Smooth muscle cell of the brain vasculature (primary cell): ENCODE data around the gene UNC5C.

Experiments
- DNase-seq: peaks from one replicate; pipeline ENCODE4 v3.0.0-alpha.2; 2012; ENCODE audit warnings: low read depth, low spot score

Gene UNC5C

DNA sequence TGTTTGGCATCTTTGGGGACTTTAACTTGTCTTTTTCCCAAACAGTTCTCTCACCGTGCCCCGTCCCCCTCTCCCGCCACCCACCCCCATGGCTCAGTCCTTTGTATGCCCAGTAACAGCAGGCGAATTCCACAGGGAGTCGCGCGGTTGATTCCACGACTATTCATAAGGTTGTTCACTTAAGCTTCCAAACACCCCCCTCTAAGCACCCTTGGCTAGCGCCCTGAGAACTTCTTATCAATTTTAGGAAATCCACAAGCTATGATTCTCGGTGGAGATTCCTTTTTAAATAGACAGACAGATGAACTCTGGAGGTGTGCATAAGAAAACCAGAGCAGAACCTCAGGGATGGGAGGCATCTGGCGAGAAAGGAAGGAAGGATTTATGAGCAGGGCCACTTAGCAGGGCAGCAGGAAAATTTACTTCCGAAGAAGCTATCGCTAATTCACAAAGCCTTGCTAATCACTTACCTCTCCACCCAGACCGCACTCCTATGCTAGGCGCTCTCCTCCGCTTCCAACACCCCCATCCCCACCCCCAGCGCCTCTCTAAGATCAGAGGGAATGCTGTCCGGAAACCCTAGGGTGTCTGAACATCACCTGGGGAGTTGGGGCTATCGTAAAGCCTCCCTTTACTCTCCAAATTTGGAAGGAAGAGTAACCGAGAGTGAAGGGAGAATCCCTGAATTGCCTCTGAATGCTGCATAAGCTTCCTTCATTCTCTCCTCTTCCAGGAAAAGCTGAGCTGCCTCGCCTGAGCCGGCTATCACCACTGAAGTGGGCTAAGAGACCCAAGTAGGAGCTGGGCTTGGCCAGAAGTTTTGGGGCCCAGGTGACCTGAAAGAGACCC, 1.7 kb downstream of the UNC5C start:
- DNase-seq, result no peak

- DNase-seq, result no peak
Observed at GRCh38 chr4:95546221-95546620, 2.6 kb downstream of the UNC5C start.

DNA sequence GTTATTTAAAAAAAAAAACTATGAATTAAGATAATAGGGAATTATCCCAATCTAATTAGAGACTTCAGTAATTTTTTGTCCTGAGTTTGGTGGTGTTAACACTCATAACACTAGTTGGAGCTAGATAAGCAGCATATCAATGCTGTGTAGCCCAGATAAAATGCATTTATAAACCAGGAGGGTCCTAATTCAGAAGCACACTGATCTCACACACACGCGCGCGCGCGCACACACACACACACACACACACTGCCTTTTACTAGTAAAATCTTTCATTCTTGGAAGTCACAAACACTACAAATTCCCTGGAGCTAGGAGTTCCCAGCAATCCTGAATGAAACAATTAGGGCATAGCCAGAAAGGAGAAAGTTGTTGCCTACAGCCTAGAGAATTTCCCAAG, 3.2 kb downstream of the UNC5C start:
- DNase-seq, result no peak

DNA sequence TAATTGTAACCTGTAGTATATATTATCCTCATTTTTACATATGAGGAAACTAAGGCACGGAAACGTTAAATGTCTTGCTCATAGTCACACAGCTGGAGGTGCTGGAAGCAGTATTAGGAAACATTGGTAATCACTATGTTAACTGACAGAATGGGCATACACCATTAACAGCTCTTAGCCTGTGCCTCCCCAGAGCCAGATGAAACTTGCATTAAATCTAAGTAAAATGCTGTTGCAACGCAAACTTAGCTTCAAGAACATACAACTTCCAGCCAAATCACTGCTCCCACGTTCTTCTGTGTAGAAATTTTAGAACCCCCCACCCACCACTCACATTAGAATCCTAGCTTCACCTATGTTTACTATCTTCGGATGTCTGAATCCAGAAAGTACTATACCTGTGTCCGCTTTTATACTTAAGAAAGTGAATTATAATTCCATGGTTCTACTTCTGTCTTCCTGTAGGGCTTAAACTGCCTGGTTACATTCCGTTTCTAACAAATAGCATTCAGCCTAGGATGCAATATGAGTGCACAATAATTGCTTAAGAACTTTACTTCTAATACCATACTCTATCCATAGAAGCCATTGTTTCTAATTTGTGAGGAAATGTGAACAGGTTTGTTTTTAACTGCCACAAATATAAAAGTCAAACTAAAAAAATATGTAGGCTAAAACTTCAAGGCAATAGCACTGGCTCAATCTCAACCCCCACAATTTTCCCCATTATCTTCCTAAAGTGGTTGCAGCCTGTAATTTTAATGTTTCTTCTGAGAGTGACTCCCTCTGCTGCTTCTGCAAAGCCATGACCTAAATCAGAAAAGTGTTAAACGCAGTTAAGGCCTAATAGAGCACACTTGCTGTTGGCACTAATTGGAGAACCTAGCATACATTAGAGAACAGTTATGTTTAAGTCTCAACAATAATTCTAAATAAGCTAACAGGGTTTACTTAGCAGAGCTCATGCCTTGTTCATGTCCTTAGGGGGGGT, 4.4 kb downstream of the UNC5C start:
- no peak for DNase-seq

- DNase-seq, result no peak
Observed at GRCh38 chr4:95541889-95542607, 6.7 kb downstream of the UNC5C start.

DNA sequence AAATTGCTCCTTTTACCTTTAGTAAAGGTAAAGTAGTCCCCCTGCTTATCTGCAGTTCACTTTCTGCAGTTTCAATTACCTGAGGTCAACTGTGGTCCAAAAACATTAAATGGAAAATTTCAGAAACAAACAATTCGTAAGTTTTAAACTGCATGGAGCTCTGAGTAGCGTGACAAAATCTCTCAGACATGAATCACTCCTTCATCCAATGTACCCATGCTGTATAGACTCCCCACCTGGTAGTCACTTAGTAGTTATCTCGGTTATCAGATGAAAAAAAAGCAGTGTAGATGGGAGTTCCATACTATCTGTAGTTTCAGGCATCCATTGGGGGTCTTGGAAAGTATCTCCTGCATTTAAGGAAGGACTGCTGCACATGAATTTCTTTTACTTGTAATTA, 7.7 kb downstream of the UNC5C start:
- no peak for DNase-seq

DNA sequence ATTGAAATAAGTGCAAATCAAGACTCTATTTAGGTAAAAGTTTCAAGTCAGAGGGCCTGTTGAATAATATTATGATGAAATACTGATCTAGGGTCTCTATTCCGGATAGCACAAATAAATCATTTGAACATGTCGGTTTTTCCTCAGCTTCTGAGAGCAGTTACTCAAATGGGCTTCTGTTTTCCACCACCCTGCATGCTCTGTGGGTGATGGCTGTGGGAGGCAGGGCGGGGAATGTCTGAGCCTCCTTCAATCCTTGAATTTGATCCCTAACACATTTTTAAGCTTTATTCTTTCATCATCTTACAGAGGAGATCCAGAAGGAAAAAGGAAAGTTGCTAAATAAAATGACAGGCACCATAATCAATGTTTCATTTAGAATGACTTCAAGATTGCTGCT, 8.5 kb downstream of the UNC5C start:
- DNase-seq, result no peak

GRCh38 chr4:95539106-95539505, 9.7 kb downstream of the UNC5C start:
- no peak for DNase-seq

DNA sequence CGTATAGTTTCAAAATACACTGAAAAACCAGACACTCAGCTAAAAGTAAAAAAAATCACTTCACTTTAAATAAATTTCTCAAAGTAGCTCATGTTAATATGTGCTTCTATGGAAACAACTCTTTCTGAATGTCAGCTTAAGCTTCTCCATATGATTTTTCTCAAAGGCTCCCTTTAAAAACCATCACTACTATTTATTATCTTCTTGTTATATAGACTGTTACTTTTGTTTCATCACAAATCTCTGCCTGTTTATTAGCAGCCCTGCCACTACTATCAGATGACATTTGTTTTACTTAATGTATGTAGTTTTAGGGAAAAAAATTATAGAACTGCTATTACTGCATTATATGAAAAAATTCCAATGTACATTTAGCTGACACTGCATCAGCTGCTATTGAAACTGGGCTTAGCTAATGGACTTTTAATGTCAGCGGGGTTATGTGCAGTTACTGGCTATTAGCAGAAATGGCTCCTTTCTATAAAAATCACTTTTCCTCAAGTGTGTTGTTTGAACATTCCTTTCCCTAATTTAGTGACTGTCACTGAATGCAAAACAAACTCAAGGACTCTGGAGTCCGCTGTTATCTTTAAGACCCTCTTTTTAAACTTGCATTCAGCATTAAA, 10.8 kb downstream of the UNC5C start:
- DNase-seq, result no peak

- DNase-seq, result no peak
Observed at GRCh38 chr4:95537191-95537590, 11.6 kb downstream of the UNC5C start.

DNA sequence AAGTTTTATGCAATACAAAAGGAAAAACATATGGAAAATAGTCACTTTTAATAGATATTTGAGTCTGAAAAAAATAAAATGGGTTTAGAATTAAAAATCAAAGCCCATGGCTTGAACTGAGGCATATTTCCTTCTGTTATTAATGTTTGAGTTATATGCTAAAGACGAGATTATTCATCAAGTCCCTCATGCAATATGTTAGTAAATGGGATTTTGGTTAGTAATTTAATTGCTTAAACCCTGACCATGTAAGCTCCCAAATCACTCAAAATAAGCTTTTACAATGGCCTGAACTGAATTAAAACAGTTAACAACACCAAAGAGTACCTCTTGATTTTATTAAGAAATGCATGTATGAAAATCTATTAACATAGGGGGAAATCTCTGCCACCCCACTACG, 12.1 kb downstream of the UNC5C start:
- DNase-seq, result no peak

GRCh38 chr4:95535180-95535579, 13.6 kb downstream of the UNC5C start:
- no peak for DNase-seq

DNA sequence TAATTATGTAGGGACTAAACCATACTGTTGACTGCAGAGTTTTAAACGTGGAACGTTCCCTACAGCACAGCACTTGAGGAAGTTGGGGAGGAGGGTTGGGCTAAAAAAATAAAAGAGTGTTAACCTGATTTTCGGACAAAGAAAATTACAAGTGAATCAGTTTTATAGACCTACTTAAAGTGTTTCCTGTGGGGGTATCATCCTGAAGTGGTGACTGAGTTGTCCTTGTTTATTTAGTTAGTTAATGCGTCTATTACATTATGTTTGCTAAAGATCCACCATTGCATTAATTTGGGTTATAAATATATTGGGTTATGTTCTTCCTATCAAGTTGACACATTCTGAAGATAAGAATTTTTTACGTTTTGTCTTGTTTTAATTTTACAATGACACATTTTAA, 14.7 kb downstream of the UNC5C start:
- DNase-seq, result no peak

DNA sequence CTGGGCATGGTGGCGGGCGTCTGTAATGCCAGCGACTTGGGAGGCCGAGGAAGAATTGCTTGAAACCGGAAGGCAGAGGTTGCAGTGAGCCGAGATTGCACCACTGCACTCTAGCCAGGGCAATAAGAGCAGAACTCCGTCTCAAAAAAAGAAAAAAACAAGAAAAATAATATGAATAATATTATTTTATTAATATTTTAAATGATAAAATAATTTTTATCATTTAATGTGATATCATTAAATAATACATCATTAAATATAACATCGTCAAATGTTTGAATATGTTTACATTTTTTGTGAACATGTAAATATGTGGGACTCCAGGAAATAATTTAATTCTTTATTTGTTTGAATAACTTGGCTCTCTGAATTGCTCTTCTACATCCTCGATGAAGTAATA, 15.5 kb downstream of the UNC5C start:
- no peak for DNase-seq

DNA sequence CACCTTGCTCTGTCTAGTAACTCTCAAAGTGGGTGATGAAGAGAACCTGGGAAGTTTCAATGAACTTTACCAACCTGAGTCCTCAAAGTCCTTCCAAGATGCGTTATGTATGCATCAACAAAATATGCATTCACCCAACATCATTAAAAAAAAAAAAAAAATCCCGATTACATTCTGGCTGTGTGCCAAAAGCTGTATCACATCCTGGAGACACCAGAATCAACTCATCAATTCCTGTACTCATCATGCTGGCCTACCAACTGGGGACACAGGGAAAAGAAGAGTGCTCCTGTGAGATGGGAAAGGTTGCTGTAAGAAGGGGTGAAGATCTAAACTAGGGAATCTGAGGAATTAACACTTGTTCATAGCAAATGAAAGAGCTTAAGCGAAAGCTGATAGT, 16.5 kb downstream of the UNC5C start:
- DNase-seq, result no peak

DNA sequence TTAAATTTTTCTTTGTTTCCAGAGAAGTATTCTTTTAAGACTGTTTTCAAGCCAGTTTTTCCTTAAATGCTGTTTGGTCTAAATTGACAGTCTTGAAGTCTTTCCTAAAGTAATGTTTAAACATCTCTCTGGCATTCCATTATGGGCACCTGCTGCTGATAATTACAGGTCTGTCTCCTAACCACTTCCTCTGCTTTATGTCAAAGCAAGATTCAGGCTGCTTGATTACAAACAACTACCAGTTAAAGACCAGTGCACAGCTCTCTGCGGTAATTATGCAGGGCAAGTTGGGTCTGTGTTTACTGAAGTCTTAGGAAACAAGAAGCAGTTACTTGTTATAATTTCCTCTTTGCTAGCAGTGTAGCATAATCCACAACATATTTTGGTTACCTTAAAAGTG, 17.6 kb downstream of the UNC5C start:
- DNase-seq, result no peak

- no peak for DNase-seq
Observed at GRCh38 chr4:95529946-95530345, 18.8 kb downstream of the UNC5C start.

- no peak for DNase-seq
Observed at GRCh38 chr4:95528388-95528948, 20.3 kb downstream of the UNC5C start.

- no peak for DNase-seq
Observed at GRCh38 chr4:95526075-95526474, 22.7 kb downstream of the UNC5C start.

GRCh38 chr4:95524729-95525128, 24.0 kb downstream of the UNC5C start:
- no peak for DNase-seq

GRCh38 chr4:95524184-95524583, 24.6 kb downstream of the UNC5C start:
- DNase-seq, result no peak
